GM21825 (cell line): ENCODE results near the gene SCN9A.
"Not testable (repeated sequence)": the region's sequence is repeated elsewhere in the genome, so short reads cannot be mapped to it uniquely, and the experiment has no call there.

Experiments
- ATAC-seq: cut with Tn5 transposase; IDR thresholded peaks from one replicate; pipeline ENCODE4 v1.9.1; 2021; ENCODE audit warnings: mild to moderate bottlenecking, moderate library complexity; ENCODE audit not compliant: unreplicated experiment

SCN9A gene

DNA sequence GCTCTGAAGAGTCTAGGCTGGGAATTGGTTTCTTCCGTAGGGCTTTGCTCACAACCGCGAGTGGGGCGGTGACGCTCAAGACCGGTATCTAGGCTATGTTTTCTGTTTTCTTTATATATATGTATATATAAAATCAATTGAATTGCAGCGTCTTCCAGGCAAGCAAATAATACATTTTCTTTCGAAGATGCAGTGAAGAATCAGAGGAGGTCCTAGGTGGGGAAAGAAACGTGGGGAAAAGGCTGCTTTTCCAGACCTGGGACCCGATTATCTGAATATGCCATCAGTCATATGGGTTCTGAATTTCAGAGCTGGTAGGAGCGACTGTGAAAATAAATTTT is 714 bp upstream of the SCN9A start:
- ATAC-seq, result no peak

DNA sequence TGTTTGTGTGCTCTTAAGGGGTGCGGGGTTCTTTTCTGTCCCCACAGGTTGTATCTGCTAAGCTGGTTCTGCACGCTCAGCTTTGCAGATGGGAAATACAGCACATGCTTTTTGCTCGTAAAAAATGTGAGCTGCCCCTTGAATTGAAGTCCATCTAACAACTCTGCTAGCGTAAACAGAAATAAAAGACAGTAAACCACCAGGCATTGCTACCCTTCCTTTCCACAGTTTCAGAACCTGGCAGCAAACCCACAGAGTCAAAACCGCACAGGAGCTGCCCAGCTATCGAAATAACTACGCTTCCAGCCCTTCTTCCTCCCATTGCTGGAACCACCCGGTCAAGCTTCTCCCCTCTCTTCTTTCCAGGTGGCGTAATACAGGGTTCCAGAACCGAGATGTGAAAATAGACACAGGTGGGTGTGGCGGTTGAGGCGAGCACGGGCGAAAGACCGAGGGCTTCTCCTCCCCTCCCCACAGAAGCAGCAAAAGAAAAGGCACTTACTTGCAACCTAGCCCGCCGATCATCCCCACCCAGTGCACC is 479 bp downstream of the SCN9A start:
- no peak for ATAC-seq

DNA sequence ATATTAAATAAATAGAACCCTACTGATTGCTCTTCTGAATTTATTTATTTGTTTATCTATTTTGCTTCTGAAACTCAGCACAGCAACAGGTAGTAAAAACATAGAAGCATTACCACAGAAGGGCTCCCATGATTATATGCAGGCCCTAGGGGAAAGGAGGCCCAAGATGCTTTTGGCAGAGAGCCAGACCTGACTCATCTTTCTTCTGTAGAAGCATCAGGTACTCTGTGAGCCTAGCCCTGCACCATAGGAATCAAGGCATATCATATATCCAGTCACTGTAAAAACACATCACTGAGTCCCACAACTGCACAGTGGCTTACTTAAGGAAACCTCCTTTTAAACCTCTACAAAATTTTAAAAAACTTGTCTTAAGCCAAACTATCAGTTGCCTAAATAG is 1.8 kb downstream of the SCN9A start:
- no peak for ATAC-seq

DNA sequence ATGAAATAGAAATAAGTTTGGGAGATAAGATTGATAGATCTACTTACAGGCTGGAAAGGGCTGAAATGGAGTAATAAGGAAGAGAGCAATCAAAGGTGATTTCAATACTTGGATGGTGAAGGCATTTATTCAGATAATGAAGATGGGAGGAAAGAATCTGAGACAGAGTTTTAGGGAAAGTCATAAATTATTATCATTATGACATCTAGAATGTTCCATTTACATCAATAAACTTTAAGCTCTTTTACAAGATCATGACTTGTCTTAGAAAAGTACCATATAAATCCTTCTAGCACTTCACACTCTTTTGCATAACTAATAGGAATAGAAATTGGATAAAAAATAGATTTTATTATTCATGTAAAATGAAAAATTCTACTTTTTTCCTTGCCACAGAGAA is 2.2 kb downstream of the SCN9A start:
- no peak for ATAC-seq

DNA sequence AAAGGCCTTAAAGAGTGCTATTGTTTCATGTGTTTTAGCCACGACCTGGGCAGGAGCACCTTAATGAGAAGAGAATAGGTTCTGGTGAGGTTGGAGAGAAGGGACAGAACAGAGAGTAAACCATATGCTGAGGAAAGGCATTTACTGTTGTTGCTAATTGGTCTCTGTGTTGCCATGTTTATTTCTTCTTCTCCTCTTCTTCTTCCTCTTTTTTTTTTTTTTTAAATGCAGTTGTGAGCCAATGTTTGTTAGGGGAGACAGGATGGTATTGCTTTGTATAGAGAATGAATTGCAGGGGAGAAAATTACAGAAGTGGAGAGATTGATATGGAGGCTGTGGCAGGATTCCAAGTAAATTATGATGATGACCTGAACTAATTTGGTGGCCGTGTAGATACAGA is 2.6 kb downstream of the SCN9A start:
- ATAC-seq, result no peak

DNA sequence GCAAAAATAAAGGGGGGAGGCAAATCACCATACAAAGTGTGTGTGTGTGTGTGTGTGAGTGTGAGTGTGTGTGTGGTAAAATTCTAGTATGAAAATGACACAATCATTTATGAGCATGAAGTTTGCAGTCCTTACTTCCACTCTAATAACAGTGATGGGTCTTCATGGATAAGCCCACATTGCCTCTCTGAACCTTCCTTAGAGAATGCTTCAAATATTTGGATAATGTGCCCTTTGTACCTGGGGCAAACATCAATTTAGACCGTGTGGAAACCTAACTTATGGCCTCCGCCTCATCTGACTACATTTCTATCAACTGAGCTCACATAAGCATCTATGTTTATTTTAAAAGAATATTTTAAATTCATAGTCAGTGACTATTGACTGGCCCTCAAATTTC is 3.7 kb downstream of the SCN9A start:
- no peak for ATAC-seq

DNA sequence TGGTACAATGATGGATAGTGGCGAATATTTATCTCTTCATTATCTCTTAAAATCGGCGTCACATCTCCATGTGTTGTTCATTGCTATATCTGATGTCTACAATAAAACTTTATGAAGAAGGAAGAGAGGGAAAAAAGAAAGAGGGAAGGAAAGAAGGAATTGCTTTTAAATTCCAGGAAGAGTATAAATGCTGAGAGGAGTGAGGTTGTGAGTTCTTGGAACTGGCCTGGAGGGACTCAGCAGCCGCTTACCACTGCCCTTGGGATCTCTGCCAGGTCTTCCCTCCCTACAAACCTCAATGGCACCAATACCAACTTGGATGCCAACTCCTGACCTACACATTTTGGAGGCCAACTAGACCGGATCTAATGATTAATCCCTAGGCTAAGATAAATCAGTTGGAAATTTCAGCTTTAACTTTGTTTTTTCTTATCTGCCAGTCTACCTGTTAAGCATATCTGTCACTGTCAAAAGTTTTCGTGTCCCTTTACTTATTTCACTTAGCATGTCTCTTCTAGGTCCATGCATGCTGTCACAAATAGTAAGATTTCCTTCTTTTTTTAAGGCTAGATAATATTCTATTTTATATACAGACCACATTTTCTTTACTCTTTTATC is 9.8 kb downstream of the SCN9A start:
- ATAC-seq, result no peak

DNA sequence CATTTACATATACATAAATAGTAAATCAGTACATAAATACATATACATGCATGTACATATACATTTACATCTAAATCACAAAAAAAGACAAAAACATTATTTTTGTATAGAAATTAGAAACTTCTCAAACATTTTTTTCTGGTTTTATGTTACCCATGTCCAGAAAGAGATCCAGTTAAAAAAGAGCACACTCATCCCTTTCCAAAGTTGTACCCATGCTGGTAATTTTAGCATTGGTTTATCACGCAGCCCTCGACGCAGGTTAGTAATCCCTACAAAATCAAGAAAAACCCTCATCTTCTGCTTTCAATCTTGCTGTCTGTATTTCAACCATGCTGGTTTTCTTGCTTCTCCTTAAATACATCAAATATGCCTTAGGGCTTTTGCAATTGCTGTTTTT is 10.5 kb downstream of the SCN9A start:
- ATAC-seq, result no peak

DNA sequence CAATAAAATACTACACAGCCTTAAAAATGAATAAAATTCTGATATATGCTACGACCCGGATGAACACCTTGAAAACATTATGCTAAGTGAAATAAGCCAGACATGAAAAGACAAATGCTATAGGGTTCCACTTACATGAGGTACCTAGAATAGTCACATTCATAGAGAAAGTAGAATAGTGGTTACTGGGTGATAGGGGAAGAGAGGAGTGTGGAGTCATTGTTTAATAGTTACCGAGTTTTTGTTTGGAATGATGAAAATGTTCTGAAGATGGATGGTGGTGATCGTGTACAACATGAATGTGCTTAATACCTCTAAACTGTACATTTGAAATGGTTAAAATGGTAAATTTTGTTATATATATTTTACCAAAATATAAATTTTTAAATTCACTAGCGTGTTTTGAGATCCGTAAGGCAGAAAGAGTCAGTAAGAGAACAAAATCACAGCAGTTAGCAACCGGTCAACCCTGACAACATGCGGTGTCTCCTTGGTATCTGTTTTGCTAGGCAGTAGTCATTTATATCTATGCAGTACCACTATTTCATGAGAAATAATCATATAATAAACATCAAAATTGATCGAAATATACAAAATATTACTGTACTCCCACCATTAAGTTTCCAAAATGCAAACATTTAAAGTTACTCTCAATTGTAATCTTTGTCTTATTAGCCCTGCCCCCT is 11.1 kb downstream of the SCN9A start:
- ATAC-seq, result no peak

DNA sequence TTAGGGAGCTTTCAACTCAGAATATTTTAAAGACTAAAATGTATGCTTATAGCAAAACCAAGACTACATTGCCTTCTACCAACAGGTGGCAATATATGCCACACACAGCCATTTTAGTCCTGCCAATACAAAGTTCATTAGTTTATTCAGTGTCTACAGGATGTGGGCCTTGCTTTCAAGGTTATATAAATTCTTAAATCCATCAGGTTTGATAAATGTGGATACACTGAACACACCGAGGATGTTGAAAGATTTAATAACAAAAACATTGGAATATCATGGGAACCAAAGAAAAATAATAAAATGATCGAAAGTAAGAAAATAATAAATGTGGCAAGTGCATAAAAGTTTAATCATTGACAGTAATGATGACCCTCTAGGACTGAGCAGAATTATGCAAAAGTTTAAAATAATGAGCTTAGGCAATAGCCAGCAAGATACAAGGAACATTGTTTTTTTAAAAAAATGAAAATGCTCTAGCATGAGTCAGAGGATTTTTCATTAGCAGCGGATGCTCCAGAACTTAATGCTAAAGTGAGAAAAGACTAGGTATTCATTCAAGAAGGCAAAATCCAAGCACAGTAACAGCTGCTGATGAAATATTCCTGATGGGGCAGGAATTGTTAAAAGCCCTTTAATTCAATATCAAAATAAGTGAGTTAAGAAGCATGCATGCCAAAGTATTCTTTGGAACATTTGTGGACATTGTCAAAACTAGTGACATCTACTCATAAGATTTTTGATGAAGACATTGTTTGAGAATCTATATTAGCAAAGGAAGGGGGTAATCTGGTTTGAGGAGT is 14.2 kb downstream of the SCN9A start:
- no peak for ATAC-seq

DNA sequence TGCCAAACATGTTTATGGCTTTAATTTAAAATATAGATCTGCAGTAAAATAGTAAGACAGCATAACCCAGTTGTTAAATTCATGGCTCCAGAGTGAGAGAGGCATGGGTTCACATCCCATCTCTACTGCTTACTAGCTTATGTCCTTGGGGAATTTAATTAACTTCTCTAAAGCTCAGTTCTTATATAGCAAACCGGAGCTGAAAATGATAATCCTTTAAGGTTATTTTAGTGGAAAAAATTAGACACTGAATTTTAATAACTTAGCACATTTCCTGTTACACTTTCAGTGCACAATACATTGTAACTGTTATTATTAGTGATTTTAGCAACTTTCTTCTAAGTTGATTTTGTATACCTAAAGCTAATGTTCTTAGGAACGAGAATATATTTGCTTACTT is 14.8 kb downstream of the SCN9A start:
- ATAC-seq, result no peak

DNA sequence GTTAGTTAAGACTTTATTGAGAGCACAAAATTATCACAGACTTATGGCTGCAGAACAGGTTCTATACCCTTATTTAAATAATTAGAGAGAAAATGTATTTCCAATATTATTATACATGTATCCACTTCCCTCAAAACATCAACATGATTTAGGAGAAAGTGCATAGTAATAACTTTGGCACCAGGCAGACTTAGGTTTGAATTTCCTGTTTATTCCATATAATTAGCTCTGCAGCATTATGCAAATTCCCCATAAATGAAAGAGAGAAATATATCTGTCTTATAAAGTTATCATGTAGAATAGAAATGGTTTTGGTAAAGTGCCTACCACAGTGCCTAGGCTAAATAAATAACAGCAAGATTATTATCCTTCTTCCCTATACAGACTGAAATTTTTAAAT is 15.3 kb downstream of the SCN9A start:
- no peak for ATAC-seq

DNA sequence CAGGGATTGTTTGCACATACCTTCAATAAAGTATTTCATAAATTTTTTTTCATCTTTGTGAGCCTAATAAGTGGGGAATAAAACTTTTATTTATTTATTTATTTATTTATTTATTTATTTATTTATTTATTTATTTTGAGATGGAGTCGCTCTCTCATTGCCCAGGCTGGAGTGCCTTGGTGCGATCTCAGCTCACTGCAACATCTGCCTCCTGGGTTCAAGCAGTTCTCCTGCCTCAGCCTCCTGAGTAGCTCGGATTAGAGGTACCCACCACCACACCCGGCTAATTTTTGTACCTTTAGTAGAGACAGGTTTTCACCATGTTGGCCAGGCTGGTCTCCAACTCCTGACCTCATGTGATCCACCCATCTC is 17.8 kb downstream of the SCN9A start:
- not testable (repeated sequence) for ATAC-seq

DNA sequence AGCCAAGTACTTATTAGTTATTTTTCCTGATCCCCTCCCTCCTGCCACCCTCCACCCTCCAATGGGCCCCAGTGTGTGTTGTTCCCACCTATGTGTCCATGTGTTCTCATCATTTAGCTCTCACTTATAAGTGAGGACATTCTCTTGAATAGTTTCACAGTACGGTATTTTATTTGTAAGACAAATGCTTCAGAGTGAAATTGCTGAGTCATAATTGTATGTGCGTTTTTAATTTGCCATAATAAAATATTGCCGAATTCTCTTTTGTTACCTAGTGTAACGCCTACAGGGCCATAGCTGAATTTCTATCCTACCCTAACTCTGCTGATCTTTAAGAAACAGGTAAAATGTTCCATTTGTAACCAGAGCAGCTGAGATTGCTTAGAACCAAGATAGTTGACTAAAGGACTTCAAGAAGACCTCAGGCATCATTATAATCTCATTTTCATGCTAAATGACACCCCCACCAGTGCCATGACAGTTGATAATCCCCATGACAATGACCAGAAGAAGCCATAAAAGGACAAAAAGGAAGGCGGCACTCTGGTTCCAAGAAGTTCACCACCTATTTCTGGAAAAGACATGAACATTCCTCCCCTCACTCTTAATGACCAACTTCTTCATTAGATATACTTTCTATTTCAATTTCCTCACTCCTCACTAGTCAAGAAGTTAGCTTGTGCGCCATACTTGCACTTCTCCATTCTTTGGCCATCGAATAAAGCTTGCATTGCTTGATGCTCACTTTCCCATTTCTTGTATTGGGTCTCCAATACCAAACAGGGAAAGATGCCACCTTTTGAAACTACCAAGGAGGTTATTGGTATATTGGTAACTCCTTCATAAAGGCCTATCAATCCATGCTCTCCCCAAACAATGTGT is 18.4 kb downstream of the SCN9A start:
- no peak for ATAC-seq

DNA sequence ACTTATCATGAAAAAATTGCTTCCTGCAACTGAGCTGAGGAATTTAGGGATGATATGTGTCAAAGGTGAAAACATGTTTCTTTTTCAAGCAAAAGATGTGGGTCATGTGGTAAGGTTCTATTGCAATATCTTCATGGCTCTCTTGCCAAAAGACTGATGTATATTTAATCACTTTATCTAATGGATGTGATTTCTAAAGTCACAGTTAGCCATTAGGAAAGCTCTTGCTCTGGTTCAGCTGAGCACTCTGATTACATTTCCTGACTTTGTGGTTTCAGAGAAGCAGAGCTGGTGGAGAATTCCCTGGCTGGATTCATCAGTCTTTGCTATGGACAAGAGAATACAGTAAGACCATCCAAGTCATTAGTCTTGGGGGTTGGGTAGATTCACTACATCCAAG is 24.4 kb downstream of the SCN9A start:
- ATAC-seq, result no peak

DNA sequence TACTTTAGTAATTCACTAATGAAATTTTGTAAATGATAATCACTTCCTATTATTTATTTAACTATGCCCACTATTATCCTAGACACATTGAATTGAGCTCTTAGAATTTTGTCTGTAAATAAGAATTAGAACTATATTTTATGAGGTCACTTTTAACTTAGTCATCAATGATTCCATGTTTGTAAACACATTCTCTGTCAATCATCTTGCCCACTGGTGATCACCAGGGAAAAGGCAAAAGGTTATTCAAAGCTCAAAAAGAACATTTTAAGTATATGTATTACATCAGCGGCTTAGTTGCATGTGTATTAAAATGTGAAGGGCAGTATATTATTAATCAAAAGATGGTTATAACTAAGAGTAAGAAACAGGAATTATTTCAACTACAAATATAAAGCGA is 25.2 kb downstream of the SCN9A start:
- no peak for ATAC-seq

DNA sequence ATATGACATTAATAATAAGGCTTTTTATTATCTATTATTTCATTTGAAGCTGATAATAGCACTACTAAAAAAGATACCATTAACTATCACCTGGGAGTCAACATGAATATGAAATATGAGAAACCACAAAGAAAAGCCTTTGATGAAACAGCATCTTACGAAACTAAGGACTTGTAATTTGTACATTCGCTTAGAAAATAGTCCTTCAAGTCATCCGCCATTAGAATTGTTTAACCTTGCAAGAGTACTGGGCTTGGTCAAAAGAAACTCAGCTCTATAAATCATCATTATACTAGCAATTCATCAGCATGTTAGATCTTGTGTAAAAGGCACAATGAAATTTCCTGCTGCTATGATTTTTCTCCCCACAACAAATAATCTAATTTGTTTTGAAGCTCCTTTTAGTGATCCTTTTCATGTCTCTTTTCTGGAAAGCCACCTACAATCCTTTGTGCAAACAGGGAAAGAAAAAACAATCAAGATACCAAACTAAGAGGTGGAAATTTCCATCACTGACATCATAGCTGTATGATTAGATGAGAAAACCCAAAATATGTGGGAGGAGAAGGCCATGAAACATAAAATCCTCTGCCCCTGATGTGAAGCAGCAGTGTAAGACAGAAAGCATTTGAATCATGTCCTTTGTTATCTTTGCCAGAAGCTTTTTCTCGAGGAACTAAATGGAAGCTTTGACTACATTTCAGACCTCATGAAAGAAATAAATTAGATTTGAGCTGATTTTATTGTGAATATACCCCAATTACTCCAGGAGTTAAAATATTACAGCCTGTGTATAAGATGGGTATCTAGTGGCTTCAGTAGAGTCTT is 31.2 kb downstream of the SCN9A start:
- ATAC-seq, result no peak

DNA sequence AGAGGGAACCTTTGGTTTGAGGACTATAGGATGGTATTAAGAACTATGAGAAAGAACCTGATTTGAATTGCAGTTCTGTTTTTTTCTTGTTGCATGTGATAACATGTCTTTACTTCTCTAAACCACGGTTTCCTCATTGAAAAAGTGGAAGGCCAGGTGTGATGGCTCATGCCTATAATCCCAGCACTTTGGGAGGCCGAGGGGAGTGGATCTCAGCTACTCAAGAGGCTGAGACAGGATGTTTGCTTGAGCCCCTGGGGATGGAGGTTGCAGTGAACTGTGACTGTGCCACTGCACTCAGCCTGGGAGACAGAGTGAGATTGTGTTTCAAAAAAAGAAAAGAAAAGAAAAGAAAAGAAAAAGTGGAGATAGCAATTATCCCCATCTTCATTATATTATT is 32.3 kb downstream of the SCN9A start:
- no peak for ATAC-seq

DNA sequence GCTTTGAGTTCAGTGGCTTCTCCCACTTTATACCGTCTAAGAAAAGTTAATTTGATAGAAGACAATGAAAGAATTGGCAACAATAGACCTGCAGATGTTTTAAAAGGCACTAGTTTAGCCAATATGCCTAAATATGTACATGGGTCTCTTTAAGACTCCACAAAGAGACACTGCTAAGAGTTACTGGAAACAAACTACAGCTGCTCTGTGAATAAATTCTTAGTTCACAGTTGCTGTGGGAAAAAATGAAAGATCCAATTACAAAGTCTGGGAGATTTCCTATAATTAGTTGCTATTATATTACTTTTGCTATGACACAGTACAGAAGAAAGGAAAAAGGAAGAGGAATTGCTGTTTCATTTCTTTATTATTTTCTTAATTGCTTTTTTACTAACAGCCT is 34.3 kb downstream of the SCN9A start:
- no peak for ATAC-seq

DNA sequence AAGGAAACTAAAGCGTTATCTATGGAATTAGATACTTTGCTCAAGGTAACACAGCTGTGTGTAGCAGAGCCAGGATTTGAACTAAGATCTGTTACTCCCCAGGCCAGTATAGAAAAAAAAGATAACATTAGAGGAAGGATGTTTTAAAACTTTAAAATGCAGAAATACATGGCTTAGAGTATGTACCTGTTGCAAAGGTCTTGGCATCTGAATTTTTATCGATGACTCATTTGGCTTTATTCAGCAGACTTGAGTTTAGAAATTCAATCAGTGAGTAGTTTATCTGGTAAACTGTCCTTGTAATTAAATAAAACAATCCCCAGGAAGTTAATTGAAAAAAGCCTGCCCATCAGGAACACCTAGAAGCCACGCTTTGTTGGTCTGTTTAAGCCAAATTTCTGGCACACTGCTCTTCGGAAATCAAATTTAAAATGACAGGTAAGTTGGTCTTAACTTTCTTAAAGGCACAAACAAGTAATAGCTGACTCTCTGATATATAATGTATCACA is 36.9 kb downstream of the SCN9A start:
- ATAC-seq, result no peak
